GM23248 (cell line): ENCODE results near the gene BPIFB6. TPM values are rescaled to one million over a fixed set of nuclear protein-coding genes. Genes with fewer than 3 reads are reported as not detected.

Source experiments
- DNase-seq: peaks from one replicate; pipeline ENCODE4 v3.0.0-alpha.2; 2015
- H2AFZ ChIP-seq: fragments of 200-600 bp; sonication (generic); 2 replicates; pipeline ENCODE4 v1.6.1; 2016; ENCODE audit warnings: antibody characterized with exemption
- H3F3A ChIP-seq: fragments of 200-600 bp; sonication (generic); 2 replicates; pipeline ENCODE4 v1.6.1; 2016; ENCODE audit warnings: mild to moderate bottlenecking, antibody characterized with exemption, mixed run types; ENCODE audit not compliant: insufficient read depth
- H3K27ac ChIP-seq: fragments of 200-600 bp; sonication (generic); 2 replicates; pipeline ENCODE4 v1.5.1; 2016; ENCODE audit warnings: mild to moderate bottlenecking
- H3K27me3 ChIP-seq: fragments of 200-600 bp; sonication (generic); replicated peaks from 2 replicates; pipeline ENCODE4 v1.6.1; 2016; ENCODE audit warnings: mild to moderate bottlenecking; ENCODE audit not compliant: insufficient read depth
- H3K36me3 ChIP-seq: fragments of 200-600 bp; sonication (generic); 2 replicates; pipeline ENCODE4 v1.6.1; 2016; ENCODE audit warnings: low read depth, mild to moderate bottlenecking
- H3K4me1 ChIP-seq: fragments of 200-600 bp; sonication (generic); 2 replicates; pipeline ENCODE4 v1.6.1; 2016; ENCODE audit warnings: mild to moderate bottlenecking; ENCODE audit not compliant: insufficient read depth
- H3K4me2 ChIP-seq: fragments of 200-600 bp; sonication (generic); one replicate; pipeline ENCODE4 v1.6.1; 2016; ENCODE audit warnings: mild to moderate bottlenecking; ENCODE audit not compliant: unreplicated experiment
- H3K4me3 ChIP-seq: fragments of 200-600 bp; sonication (generic); 2 replicates; pipeline ENCODE4 v1.5.1; 2016; ENCODE audit warnings: mild to moderate bottlenecking
- H3K79me2 ChIP-seq: fragments of 200-600 bp; sonication (generic); 2 replicates; pipeline ENCODE4 v1.6.1; 2016; ENCODE audit warnings: mild to moderate bottlenecking; ENCODE audit not compliant: insufficient read depth
- H3K9ac ChIP-seq: fragments of 200-600 bp; sonication (generic); 2 replicates; pipeline ENCODE4 v1.6.1; 2016; ENCODE audit warnings: mild to moderate bottlenecking
- H3K9me2 ChIP-seq: fragments of 200-600 bp; sonication (generic); 2 replicates; pipeline ENCODE4 v1.6.1; 2016; ENCODE audit warnings: mixed run types, mild to moderate bottlenecking, moderate library complexity; ENCODE audit not compliant: insufficient read depth
- H3K9me3 ChIP-seq: fragments of 200-600 bp; sonication (generic); one replicate; pipeline ENCODE4 v1.6.1; 2017; ENCODE audit warnings: low read depth
- H4K20me1 ChIP-seq: fragments of 200-600 bp; sonication (generic); 2 replicates; pipeline ENCODE4 v1.6.0; 2016; ENCODE audit not compliant: insufficient read depth
- EZH2 ChIP-seq: fragments of 200-600 bp; sonication (generic); IDR thresholded peaks from 2 replicates; pipeline ENCODE4 v1.6.1; 2018; ENCODE audit warnings: antibody characterized with exemption, mild to moderate bottlenecking; ENCODE audit not compliant: insufficient read depth, poor library complexity, severe bottlenecking
- EZH2phosphoT487 ChIP-seq: fragments of 200-600 bp; sonication (generic); IDR thresholded peaks from 2 replicates; pipeline ENCODE4 v1.6.1; 2018; ENCODE audit warnings: antibody characterized with exemption, moderate library complexity, mild to moderate bottlenecking, low read depth; ENCODE audit not compliant: insufficient read depth
- WGBS, 2 experiments: methylation state at CpG; one replicate each; pipeline ENCODE4 v1.1.6; 2015 to 2017; ENCODE audit warnings: low lambda C conversion rate in 2 of 2, low coverage in 1 of 2; ENCODE audit errors: missing lambda C conversion rate in 2 of 2; 5-methylcytosine and 5-hydroxymethylcytosine counted together
- in situ Hi-C: fragments of 300-500 bp; cut with MboI; formaldehyde crosslinking; loops from 2 replicates; pipeline ENCODE4 v1.15.0; 2020
- polyA plus RNA-seq: library from polyadenylated mRNA; unstranded; fragments of >200 nt; fragmentation: Nextera tagmentation; extraction: Ambion mirVana; gene quantifications from 2 replicates; pipeline ENCODE4 v1.2.1, GENCODE V29; 2016
- total RNA-seq: library from RNA; depleted of rRNA; stranded (reverse); fragments of >200 nt; shearing (Covaris generic); gene quantifications from 2 replicates; pipeline ENCODE4 v1.2.3, GENCODE V29; 2014

The BPIFB6 gene
- total and polyA plus RNA-seq, 2 experiments from 2014 or later, result not detected

GRCh38 chr20:32999603-33000250 lies 31.7 kb upstream of the BPIFB6 start:
- no peak for TF ChIP-seq EZH2
- TF ChIP-seq EZH2phosphoT487, result no peak
- no peaks in the 10 kb centered on the region for H4K20me1 ChIP-seq
- no peak overlapping the region for H3K27ac ChIP-seq
- H3K9me2 ChIP-seq, result no peaks in the 10 kb centered on the region
- H3K36me3 ChIP-seq, result no peaks in the 10 kb centered on the region
- H2AFZ ChIP-seq, result no peak overlapping the region
- no peak overlapping the region for H3K4me2 ChIP-seq
- H3K27me3 ChIP-seq, result peaks cover 6% of the 10 kb centered on the region; the same call in 1 of the 2 replicates
- H3F3A ChIP-seq, result no peaks in the 10 kb centered on the region
- H3K4me3 ChIP-seq, result no peak overlapping the region
- peak; percentile 8 for DNase-seq
- H3K79me2 ChIP-seq, result no peaks in the 10 kb centered on the region
- in situ Hi-C loops, result no loop called here
- 39 to 42% methylated on average over 9 of the region's 9 CpGs for WGBS, 2 experiments
- no peaks in the 10 kb centered on the region for H3K4me1 ChIP-seq
- no peaks in the 10 kb centered on the region for H3K9me3 ChIP-seq
- H3K9ac ChIP-seq, result no peak overlapping the region

GRCh38 chr20:33000802-33001466 lies 30.5 kb upstream of the BPIFB6 start:
- Histone ChIP-seq H4K20me1 (no peaks in the 10 kb centered on the region), H3K36me3 (no peaks in the 10 kb centered on the region), H3K4me2 (no peak overlapping the region), H3K27me3 (no peaks in the 10 kb centered on the region; the same call in 1 of the 2 replicates), H3K4me3 (no peak overlapping the region), H3K79me2 (no peaks in the 10 kb centered on the region), H3F3A (no peaks in the 10 kb centered on the region), H3K4me1 (no peaks in the 10 kb centered on the region), H2AFZ (no peak overlapping the region), H3K27ac (no peak overlapping the region), H3K9me2 (no peaks in the 10 kb centered on the region), H3K9ac (no peak overlapping the region), H3K9me3 (no peaks in the 10 kb centered on the region)
- TF ChIP-seq EZH2phosphoT487, result no peak
- TF ChIP-seq EZH2, result no peak
- DNase-seq, result no peak
- WGBS, 2 experiments, result 19 to 20% methylated on average over 9 of the region's 9 CpGs
- in situ Hi-C loops, result no loop called here

DNA sequence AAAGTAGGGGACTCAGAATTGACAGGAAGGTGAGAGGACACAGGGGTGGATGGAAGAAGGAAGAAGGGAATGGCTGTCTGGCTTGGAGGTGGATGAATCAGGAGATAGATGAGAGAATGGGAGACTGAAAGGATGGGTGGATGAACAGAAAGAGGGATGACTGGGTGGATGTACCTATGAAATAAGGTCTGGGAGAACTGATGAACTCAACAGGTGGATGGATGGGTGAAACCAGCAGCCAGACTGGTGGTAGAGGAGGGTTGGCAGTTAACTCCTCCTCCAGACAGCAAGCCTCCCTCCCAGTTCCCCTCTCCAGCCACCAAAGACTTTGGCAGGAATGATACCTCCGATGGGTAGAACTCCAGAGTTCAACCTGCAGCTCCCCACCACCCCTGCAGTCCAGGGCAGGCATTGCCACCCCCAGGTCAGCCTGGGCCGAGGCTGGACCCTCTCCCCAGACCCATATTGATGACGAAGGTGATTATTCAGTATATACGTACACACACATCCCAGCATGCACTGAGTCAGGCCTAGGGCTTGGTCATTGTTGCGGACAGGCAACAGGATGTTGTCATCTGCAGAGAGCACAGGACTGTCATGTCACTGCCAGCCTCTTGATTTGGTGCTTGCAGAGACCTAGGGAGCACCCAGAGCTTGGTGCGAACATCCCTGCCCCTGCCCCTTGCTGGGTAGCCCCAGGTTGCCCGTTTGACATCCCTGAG lies 29.2 kb upstream of the BPIFB6 start:
- H3F3A ChIP-seq, result no peaks in the 10 kb centered on the region
- H4K20me1 ChIP-seq, result no peaks in the 10 kb centered on the region
- H3K36me3 ChIP-seq, result no peaks in the 10 kb centered on the region
- no peak for DNase-seq
- H3K79me2 ChIP-seq, result no peaks in the 10 kb centered on the region
- H3K4me1 ChIP-seq, result no peaks in the 10 kb centered on the region
- H3K4me2 ChIP-seq, result no peak overlapping the region
- in situ Hi-C loops, result no loop called here
- no peak overlapping the region for H3K4me3 ChIP-seq
- no peaks in the 10 kb centered on the region; the same call in 1 of the 2 replicates for H3K27me3 ChIP-seq
- no peak overlapping the region for H2AFZ ChIP-seq
- H3K9ac ChIP-seq, result no peak overlapping the region
- no peaks in the 10 kb centered on the region for H3K9me2 ChIP-seq
- H3K9me3 ChIP-seq, result no peaks in the 10 kb centered on the region
- no peak for TF ChIP-seq EZH2phosphoT487
- TF ChIP-seq EZH2, result no peak
- WGBS, 2 experiments, result 34 to 45% methylated on average over 7 of the region's 7 CpGs
- H3K27ac ChIP-seq, result no peak overlapping the region

GRCh38 chr20:33004141-33004751 lies 27.2 kb upstream of the BPIFB6 start, which contains the start of gene SUN5:
SUN5 (minus strand) TSS chr20:33004433; CDS start chr20:33004340, 93 bp downstream.
- Histone ChIP-seq H3K79me2 (no peaks in the 10 kb centered on the region), H4K20me1 (no peaks in the 10 kb centered on the region), H3K27me3 (no peaks in the 10 kb centered on the region), H2AFZ (no peak within 1 kb of the TSS), H3K9me2 (no peaks in the 10 kb centered on the region), H3K4me2 (no peak within 1 kb of the TSS), H3K36me3 (no peaks in the 10 kb centered on the region), H3K9me3 (no peaks in the 10 kb centered on the region), H3K4me3 (no peak within 1 kb of the TSS), H3K9ac (no peak within 1 kb of the TSS), H3K27ac (no peak within 1 kb of the TSS), H3F3A (no peaks in the 10 kb centered on the region), H3K4me1 (no peaks in the 10 kb centered on the region)
- TF ChIP-seq EZH2, result no peak
- in situ Hi-C loops, result no loop called here
- DNase-seq, result no peak
- WGBS, 2 experiments, result 19 to 21% methylated on average over 6 of the region's 6 CpGs
